SK-N-SH (cell line): ENCODE results near the gene IL31RA. TPM values are rescaled to one million over a fixed set of nuclear protein-coding genes. Genes with fewer than 3 reads are reported as not detected.

Experiments used
- CTCF ChIA-PET: fragments of 300-600, 350-600 bp; formaldehyde crosslinking; extraction: SDS; loops from one replicate; lab custom pipeline; 2021; lab: Yijun Ruan, JAX
- POLR2A ChIA-PET: fragments of 350-600 bp; sonication (Branson Sonifier 250); formaldehyde crosslinking; extraction: SDS; loops from one replicate; lab custom pipeline; 2020; ENCODE audit warnings: antibody characterized with exemption, inconsistent platforms; lab: Yijun Ruan, JAX
- DNase-seq: peaks from one replicate; pipeline ENCODE4 v3.0.0; 2012
- H2AFZ ChIP-seq: fragments of 200-600 bp; sonication (generic); 2 replicates; pipeline ENCODE4 v1.8.1; 2016; ENCODE audit warnings: antibody characterized with exemption, mild to moderate bottlenecking, low read depth
- H3F3A ChIP-seq: fragments of 200-600 bp; sonication (generic); replicated peaks from 2 replicates; pipeline ENCODE3; 2016; ENCODE audit warnings: antibody characterized with exemption, mild to moderate bottlenecking; ENCODE audit not compliant: insufficient read depth
- H3K27ac ChIP-seq, 2 experiments: fragments of 200-500 bp in 1 of 2; fragments of 200-600 bp in 1 of 2; sonication (Bioruptor generic) in 1 of 2; sonication (generic), shearing (Covaris generic) in 1 of 2; 2 replicates each; pipeline versions ENCODE4 v1.5.1 to v1.6.1; 2014 to 2016; ENCODE audit warnings: low read depth in 2 of 2, inconsistent platforms in 1 of 2, low read length in 1 of 2, mild to moderate bottlenecking in 1 of 2, mixed read lengths in 1 of 2
- H3K27me3 ChIP-seq: fragments of 200-600 bp; sonication (generic), shearing (Covaris generic); 2 replicates; pipeline ENCODE4 v1.6.1; 2016; ENCODE audit warnings: mixed run types; ENCODE audit not compliant: insufficient read depth
- H3K36me3 ChIP-seq, 2 experiments: fragments of 200-500 bp in 1 of 2; fragments of 200-600 bp in 1 of 2; sonication (Bioruptor generic) in 1 of 2; sonication (generic) in 1 of 2; replicated peaks in 1 of 2; 2 replicates each; pipeline versions ENCODE3 to v1.5.1; 2014 to 2016; ENCODE audit warnings: low read length in 1 of 2, mild to moderate bottlenecking in 1 of 2; ENCODE audit not compliant: insufficient read depth in 2 of 2, control insufficient read depth in 1 of 2
- H3K4me1 ChIP-seq, 2 experiments: fragments of 200-500 bp in 1 of 2; fragments of 200-600 bp in 1 of 2; sonication (Bioruptor generic) in 1 of 2; sonication (generic), shearing (Covaris generic) in 1 of 2; 2 replicates each; pipeline versions ENCODE4 v1.5.1 to v1.6.1; 2014 to 2016; ENCODE audit warnings: low read depth in 1 of 2, low read length in 1 of 2, mixed run types in 1 of 2; ENCODE audit not compliant: insufficient read depth in 2 of 2, control insufficient read depth in 1 of 2
- H3K4me2 ChIP-seq: fragments of 200-600 bp; sonication (generic), shearing (Covaris generic); 2 replicates; pipeline ENCODE4 v1.6.1; 2017; ENCODE audit warnings: mixed run types
- H3K4me3 ChIP-seq, 2 experiments: fragments of 200-500 bp in 1 of 2; fragments of 200-600 bp in 1 of 2; sonication (Bioruptor generic) in 1 of 2; sonication (generic), shearing (Covaris generic) in 1 of 2; 2 replicates each; pipeline versions ENCODE4 v1.5.1 to v1.8.1; 2014 to 2016; ENCODE audit warnings: low read depth in 2 of 2, inconsistent platforms in 1 of 2, low read length in 1 of 2, mild to moderate bottlenecking in 1 of 2, mixed read lengths in 1 of 2, moderate library complexity in 1 of 2
- H3K79me2 ChIP-seq: fragments of 200-600 bp; sonication (generic); 2 replicates; pipeline ENCODE4 v1.8.1; 2017; ENCODE audit warnings: mild to moderate bottlenecking; ENCODE audit not compliant: insufficient read depth
- H3K9ac ChIP-seq: fragments of 200-600 bp; sonication (generic); 2 replicates; pipeline ENCODE4 v1.6.1; 2017; ENCODE audit warnings: mixed run types
- H3K9me2 ChIP-seq: fragments of 200-600 bp; sonication (generic); 2 replicates; pipeline ENCODE4 v1.6.1; 2017; ENCODE audit warnings: mixed run types
- H3K9me3 ChIP-seq: fragments of 200-600 bp; sonication (generic); 2 replicates; pipeline ENCODE4 v1.6.1; 2017; ENCODE audit warnings: mixed run types, mild to moderate bottlenecking, moderate library complexity
- H4K20me1 ChIP-seq: fragments of 200-600 bp; sonication (generic); 2 replicates; pipeline ENCODE4 v1.6.1; 2017; ENCODE audit warnings: mild to moderate bottlenecking, mixed run types; ENCODE audit not compliant: insufficient read depth
- CHD2 ChIP-seq: fragments of 150-350 bp; IDR thresholded peaks from 2 replicates; pipeline ENCODE4 v1.6.1; 2018; ENCODE audit warnings: low read length; ENCODE audit not compliant: partially characterized antibody
- EP300 ChIP-seq, 2 experiments: IDR thresholded peaks; 2 replicates each; pipeline versions ENCODE4 v1.4.0 to v1.6.1; 2012; ENCODE audit warnings: borderline replicate concordance in 1 of 2, low read depth in 1 of 2, low read length in 1 of 2
- FOSL2 ChIP-seq: IDR thresholded peaks from 2 replicates; pipeline ENCODE4 v1.4.0; 2012; ENCODE audit warnings: low read depth, mild to moderate bottlenecking, moderate library complexity, borderline replicate concordance
- FOXM1 ChIP-seq: IDR thresholded peaks from 2 replicates; pipeline ENCODE4 v1.4.0; 2012; ENCODE audit warnings: low read depth, mild to moderate bottlenecking
- GABPA ChIP-seq: IDR thresholded peaks from 2 replicates; pipeline ENCODE4 v1.4.0; 2012; ENCODE audit warnings: low read depth, mild to moderate bottlenecking
- GATA2 ChIP-seq: sonication (generic); formaldehyde crosslinking; IDR thresholded peaks from 2 replicates; pipeline ENCODE4 v1.5.0; 2020; ENCODE audit warnings: mild to moderate bottlenecking, missing genetic modification reagents
- MEF2A ChIP-seq: IDR thresholded peaks from 2 replicates; pipeline ENCODE4 v1.4.0; 2012; ENCODE audit warnings: low read depth, borderline replicate concordance
- MXI1 ChIP-seq: IDR thresholded peaks from 2 replicates; pipeline ENCODE4 v1.6.1; 2012; ENCODE audit warnings: mild to moderate bottlenecking, low read depth, low read length, improper control_type of control experiment
- NFIC ChIP-seq: IDR thresholded peaks from 2 replicates; pipeline ENCODE4 v1.4.0; 2012; ENCODE audit warnings: borderline replicate concordance
- RAD21 ChIP-seq: IDR thresholded peaks from 2 replicates; pipeline ENCODE4 v1.6.1; 2012; ENCODE audit warnings: mild to moderate bottlenecking, low read length
- RFX5 ChIP-seq: IDR thresholded peaks from 2 replicates; pipeline ENCODE4 v1.6.1; 2012; ENCODE audit warnings: mild to moderate bottlenecking, improper control_type of control experiment, low read length
- RXRA ChIP-seq: IDR thresholded peaks from 2 replicates; pipeline ENCODE4 v1.4.0; 2012; ENCODE audit warnings: low read depth, mild to moderate bottlenecking, borderline replicate concordance
- TCF12 ChIP-seq: IDR thresholded peaks from 2 replicates; pipeline ENCODE4 v1.4.0; 2012
- TEAD4 ChIP-seq: IDR thresholded peaks from 2 replicates; pipeline ENCODE4 v1.4.0; 2012; ENCODE audit warnings: mild to moderate bottlenecking, borderline replicate concordance; ENCODE audit not compliant: insufficient read depth
- WGBS: methylation state at CpG from one replicate; pipeline ENCODE4 v1.1.6; 2017; ENCODE audit warnings: low lambda C conversion rate; 5-methylcytosine and 5-hydroxymethylcytosine counted together
- polyA plus RNA-seq, 3 experiments: library from polyadenylated mRNA; depleted of rRNA; stranded (reverse); fragments of >200 nt; gene quantifications; 2 replicates each; pipeline ENCODE4 v1.2.3, GENCODE V29; 2012
- TF ChIP-seq, protein P1 (sequence below): IDR thresholded peaks from 2 replicates; pipeline ENCODE4 v1.4.0; 2012; ENCODE audit warnings: low read depth
- TF ChIP-seq, protein P2 (sequence below): fragments of 200-600 bp; sonication (generic); IDR thresholded peaks from 2 replicates; pipeline ENCODE4 v1.6.1; 2017; ENCODE audit warnings: antibody characterized with exemption, mild to moderate bottlenecking, moderate library complexity
- TF ChIP-seq, protein P3 (sequence below): IDR thresholded peaks from 2 replicates; pipeline ENCODE4 v1.6.1; 2012; ENCODE audit warnings: mild to moderate bottlenecking, low read depth, low read length, moderate library complexity
- TF ChIP-seq, protein P4 (sequence below): fragments of 150-350 bp; IDR thresholded peaks from 2 replicates; pipeline ENCODE4 v1.6.1; 2017; ENCODE audit warnings: antibody characterized with exemption, low read length, low read depth, borderline replicate concordance
- TF ChIP-seq, protein P5 (sequence below): fragments of 150-350 bp; IDR thresholded peaks from 2 replicates; pipeline ENCODE4 v1.6.1; 2016; ENCODE audit warnings: mild to moderate bottlenecking, low read depth, low read length
- TF ChIP-seq, protein P6 (sequence below): IDR thresholded peaks from 2 replicates; pipeline ENCODE4; 2012

The IL31RA gene
- polyA plus RNA-seq, 1 of the 3 experiments (the other 2 are of a cell fraction) = 0.20 TPM

DNA sequence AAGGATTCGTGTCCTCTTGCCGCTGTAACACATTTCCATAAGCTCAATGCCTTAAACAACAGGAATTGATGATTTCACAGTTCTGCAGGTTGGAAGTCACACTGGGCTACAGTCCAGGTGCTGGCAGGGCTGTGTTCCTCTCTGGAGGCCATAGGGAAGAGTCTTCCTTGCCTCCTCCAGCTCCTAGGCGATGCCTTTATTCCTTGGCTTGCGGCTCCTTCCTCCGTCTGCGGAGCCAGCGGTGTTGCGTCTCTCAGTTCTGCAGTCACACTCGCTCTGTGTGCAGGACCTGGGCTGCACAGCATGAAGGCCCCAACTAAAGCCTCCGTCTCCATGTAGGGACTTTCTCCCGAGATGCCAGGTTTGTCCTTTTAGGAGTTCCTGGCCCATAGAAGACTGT lies 73.6 kb downstream of the IL31RA start:
- Histone ChIP-seq H3K4me1 (no peaks in the 10 kb centered on the region; a peak in 1 of 4 replicates), H3K79me2 (no peaks in the 10 kb centered on the region), H4K20me1 (no peaks in the 10 kb centered on the region), H3K9me3 (no peaks in the 10 kb centered on the region), H3K27me3 (no peaks in the 10 kb centered on the region), H3K4me2 (no peak overlapping the region), H3K9me2 (no peaks in the 10 kb centered on the region), H2AFZ (no peak overlapping the region), H3F3A (no peaks in the 10 kb centered on the region), H3K27ac (no peak overlapping the region), H3K9ac (no peak overlapping the region), H3K36me3 (no peaks in the 10 kb centered on the region), H3K4me3 (no peak overlapping the region)
- 80% methylated on average over 11 of the region's 11 CpGs for WGBS
- TF ChIP-seq NFIC (no peak), MXI1 (no peak), GATA2 (CRISPR knock-in tag) (no peak), GABPA (no peak), RAD21 (no peak)
- ChIA-PET CTCF (interaction anchor here (1.1 to 2.4 kb wide), 3 partner anchors 12 to 276 kb away, joined by 4 to 6 read pairs (median 5); no protein-coding TSS in a partner anchor), POLR2A (no interaction called here)
- DNase-seq = no peak

DNA sequence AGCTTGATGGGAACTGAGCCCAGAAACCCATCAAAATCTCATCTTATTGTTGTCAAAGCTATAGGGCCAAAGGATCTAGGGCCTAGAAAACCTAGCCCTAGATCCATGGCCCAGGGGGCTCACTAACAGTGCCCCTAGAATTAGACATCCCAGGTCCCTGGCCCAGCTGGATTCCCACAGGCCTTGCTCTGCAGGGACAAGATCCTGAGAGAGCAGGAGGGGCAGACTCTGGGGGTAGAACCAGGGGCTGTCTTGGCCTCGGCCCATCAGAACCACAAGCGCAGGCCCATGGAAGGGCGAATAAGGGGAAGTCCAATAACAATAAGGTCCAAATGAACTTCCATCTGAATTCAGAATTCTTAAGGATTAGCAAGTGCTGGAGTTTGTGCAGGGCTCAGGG lies 74.0 kb downstream of the IL31RA start:
- POLR2A ChIA-PET = no interaction called here
- H3K9me3 ChIP-seq = no peaks in the 10 kb centered on the region
- no peaks in the 10 kb centered on the region; a peak in 1 of 4 replicates for H3K4me1 ChIP-seq
- DNase-seq = no peak
- 93% methylated on average over 3 of the region's 3 CpGs for WGBS
- no peaks in the 10 kb centered on the region for H3F3A ChIP-seq
- H3K9me2 ChIP-seq = no peaks in the 10 kb centered on the region
- H3K79me2 ChIP-seq = no peaks in the 10 kb centered on the region
- no peak overlapping the region for H3K4me3 ChIP-seq
- no peaks in the 10 kb centered on the region for H3K36me3 ChIP-seq
- H3K27ac ChIP-seq = no peak overlapping the region
- no peak overlapping the region for H3K9ac ChIP-seq
- H4K20me1 ChIP-seq = no peaks in the 10 kb centered on the region
- H3K27me3 ChIP-seq = no peaks in the 10 kb centered on the region
- H2AFZ ChIP-seq = no peak overlapping the region
- CTCF ChIA-PET = interaction anchor here (1.1 to 1.4 kb wide), 2 partner anchors 11 to 15 kb away, joined by 4 to 5 read pairs; no protein-coding TSS in a partner anchor
- no peak overlapping the region for H3K4me2 ChIP-seq
- TF ChIP-seq RXRA = no peak
- no peak for TF ChIP-seq CHD2
- no peak for TF ChIP-seq RAD21
- TF ChIP-seq, protein P1, sequence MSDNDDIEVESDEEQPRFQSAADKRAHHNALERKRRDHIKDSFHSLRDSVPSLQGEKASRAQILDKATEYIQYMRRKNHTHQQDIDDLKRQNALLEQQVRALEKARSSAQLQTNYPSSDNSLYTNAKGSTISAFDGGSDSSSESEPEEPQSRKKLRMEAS = no peak
- TF ChIP-seq GABPA = no peak
- no peak for TF ChIP-seq TCF12
- no peak for TF ChIP-seq RFX5
- TF ChIP-seq FOXM1 = no peak
- TF ChIP-seq EP300 (IDR thresholded peaks at IDR 0.05; ENCODE audit: borderline replicate concordance in 1 of 2, low read depth in 1 of 2, low read length in 1 of 2) = no peak
- TF ChIP-seq, protein P2, sequence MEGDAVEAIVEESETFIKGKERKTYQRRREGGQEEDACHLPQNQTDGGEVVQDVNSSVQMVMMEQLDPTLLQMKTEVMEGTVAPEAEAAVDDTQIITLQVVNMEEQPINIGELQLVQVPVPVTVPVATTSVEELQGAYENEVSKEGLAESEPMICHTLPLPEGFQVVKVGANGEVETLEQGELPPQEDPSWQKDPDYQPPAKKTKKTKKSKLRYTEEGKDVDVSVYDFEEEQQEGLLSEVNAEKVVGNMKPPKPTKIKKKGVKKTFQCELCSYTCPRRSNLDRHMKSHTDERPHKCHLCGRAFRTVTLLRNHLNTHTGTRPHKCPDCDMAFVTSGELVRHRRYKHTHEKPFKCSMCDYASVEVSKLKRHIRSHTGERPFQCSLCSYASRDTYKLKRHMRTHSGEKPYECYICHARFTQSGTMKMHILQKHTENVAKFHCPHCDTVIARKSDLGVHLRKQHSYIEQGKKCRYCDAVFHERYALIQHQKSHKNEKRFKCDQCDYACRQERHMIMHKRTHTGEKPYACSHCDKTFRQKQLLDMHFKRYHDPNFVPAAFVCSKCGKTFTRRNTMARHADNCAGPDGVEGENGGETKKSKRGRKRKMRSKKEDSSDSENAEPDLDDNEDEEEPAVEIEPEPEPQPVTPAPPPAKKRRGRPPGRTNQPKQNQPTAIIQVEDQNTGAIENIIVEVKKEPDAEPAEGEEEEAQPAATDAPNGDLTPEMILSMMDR = no peak
- no peak for TF ChIP-seq TEAD4
- TF ChIP-seq, protein P3, sequence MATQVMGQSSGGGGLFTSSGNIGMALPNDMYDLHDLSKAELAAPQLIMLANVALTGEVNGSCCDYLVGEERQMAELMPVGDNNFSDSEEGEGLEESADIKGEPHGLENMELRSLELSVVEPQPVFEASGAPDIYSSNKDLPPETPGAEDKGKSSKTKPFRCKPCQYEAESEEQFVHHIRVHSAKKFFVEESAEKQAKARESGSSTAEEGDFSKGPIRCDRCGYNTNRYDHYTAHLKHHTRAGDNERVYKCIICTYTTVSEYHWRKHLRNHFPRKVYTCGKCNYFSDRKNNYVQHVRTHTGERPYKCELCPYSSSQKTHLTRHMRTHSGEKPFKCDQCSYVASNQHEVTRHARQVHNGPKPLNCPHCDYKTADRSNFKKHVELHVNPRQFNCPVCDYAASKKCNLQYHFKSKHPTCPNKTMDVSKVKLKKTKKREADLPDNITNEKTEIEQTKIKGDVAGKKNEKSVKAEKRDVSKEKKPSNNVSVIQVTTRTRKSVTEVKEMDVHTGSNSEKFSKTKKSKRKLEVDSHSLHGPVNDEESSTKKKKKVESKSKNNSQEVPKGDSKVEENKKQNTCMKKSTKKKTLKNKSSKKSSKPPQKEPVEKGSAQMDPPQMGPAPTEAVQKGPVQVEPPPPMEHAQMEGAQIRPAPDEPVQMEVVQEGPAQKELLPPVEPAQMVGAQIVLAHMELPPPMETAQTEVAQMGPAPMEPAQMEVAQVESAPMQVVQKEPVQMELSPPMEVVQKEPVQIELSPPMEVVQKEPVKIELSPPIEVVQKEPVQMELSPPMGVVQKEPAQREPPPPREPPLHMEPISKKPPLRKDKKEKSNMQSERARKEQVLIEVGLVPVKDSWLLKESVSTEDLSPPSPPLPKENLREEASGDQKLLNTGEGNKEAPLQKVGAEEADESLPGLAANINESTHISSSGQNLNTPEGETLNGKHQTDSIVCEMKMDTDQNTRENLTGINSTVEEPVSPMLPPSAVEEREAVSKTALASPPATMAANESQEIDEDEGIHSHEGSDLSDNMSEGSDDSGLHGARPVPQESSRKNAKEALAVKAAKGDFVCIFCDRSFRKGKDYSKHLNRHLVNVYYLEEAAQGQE = no peak
- TF ChIP-seq, protein P4, sequence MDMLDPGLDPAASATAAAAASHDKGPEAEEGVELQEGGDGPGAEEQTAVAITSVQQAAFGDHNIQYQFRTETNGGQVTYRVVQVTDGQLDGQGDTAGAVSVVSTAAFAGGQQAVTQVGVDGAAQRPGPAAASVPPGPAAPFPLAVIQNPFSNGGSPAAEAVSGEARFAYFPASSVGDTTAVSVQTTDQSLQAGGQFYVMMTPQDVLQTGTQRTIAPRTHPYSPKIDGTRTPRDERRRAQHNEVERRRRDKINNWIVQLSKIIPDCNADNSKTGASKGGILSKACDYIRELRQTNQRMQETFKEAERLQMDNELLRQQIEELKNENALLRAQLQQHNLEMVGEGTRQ = no peak
- TF ChIP-seq MEF2A = no peak
- TF ChIP-seq, protein P5, sequence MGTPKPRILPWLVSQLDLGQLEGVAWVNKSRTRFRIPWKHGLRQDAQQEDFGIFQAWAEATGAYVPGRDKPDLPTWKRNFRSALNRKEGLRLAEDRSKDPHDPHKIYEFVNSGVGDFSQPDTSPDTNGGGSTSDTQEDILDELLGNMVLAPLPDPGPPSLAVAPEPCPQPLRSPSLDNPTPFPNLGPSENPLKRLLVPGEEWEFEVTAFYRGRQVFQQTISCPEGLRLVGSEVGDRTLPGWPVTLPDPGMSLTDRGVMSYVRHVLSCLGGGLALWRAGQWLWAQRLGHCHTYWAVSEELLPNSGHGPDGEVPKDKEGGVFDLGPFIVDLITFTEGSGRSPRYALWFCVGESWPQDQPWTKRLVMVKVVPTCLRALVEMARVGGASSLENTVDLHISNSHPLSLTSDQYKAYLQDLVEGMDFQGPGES = no peak
- TF ChIP-seq FOSL2 = no peak
- TF ChIP-seq, protein P6, sequence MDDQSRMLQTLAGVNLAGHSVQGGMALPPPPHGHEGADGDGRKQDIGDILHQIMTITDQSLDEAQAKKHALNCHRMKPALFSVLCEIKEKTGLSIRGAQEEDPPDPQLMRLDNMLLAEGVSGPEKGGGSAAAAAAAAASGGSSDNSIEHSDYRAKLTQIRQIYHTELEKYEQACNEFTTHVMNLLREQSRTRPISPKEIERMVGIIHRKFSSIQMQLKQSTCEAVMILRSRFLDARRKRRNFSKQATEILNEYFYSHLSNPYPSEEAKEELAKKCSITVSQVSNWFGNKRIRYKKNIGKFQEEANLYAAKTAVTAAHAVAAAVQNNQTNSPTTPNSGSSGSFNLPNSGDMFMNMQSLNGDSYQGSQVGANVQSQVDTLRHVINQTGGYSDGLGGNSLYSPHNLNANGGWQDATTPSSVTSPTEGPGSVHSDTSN = no peak
